Tibial artery (tissue), 4 donors: ENCODE data around the gene PRR14L.
"Not testable (repeated sequence)": the region's sequence is repeated elsewhere in the genome, so short reads cannot be mapped to it uniquely, and the experiment has no call there.

Experiments used
- DNase-seq, 2 donors: peaks; one replicate each; pipeline ENCODE4 v3.0.0-alpha.2; 2019
- H3K27ac ChIP-seq, 2 donors: fragments of 200-600 bp; sonication (generic) in 1 of 2; 1 replicate in 1 of 2; 2 replicates in 1 of 2; pipeline ENCODE4 v1.5.1; 2018 to 2019; ENCODE audit warnings: mild to moderate bottlenecking in 1 of 2
- H3K27me3 ChIP-seq, 2 donors: fragments of 200-600 bp; sonication (generic) in 1 of 2; one replicate each; pipeline versions ENCODE4 v1.5.1 to v1.6.0; 2016 to 2019
- H3K36me3 ChIP-seq, 3 donors: fragments of 200-600 bp; sonication (generic) in 2 of 3; one replicate each; pipeline ENCODE4 v1.5.1; 2016 to 2019; ENCODE audit warnings: mild to moderate bottlenecking in 2 of 3
- H3K4me1 ChIP-seq, 4 donors: fragments of 200-600 bp; sonication (generic) in 2 of 4; 1 replicate in 3 of 4; 2 replicates in 1 of 4; pipeline ENCODE4 v1.5.1; 2016 to 2019
- H3K4me3 ChIP-seq, 2 donors: fragments of 200-600 bp; sonication (generic) in 1 of 2; 1 replicate in 1 of 2; 2 replicates in 1 of 2; pipeline ENCODE4 v1.5.1; 2018 to 2019; ENCODE audit warnings: mild to moderate bottlenecking in 2 of 2
- H3K9me3 ChIP-seq, 3 donors: fragments of 200-600 bp; sonication (generic) in 1 of 3; one replicate each; pipeline ENCODE4 v1.5.1; 2016 to 2019
- CTCF ChIP-seq, 2 experiments: fragments of 200-600 bp in 1 of 2; fragments of 450-650 bp in 1 of 2; IDR thresholded peaks; one replicate each; pipeline ENCODE4 v1.5.1; 2017 to 2019; ENCODE audit warnings: antibody characterized with exemption in 2 of 2, mild to moderate bottlenecking in 1 of 2, moderate library complexity in 1 of 2
- intact Hi-C: fragments of 100-400 bp; cut with DNase I; formaldehyde crosslinking; loops from one replicate; pipeline ENCODE4 v1.15.0; 2023; ENCODE audit warnings: low total_unique reads

Gene PRR14L

GRCh38 chr22:31715147-31715778 lies 34.7 kb downstream of the PRR14L start:
- DNase-seq = no peak
- H3K9me3 ChIP-seq = no peaks in the 10 kb centered on the region
- peaks cover 53 to 85% (median 80%) of the 10 kb centered on the region in 3 donors for H3K36me3 ChIP-seq
- no peaks in the 10 kb centered on the region for H3K4me1 ChIP-seq
- intact Hi-C loops = no loop called here
- H3K4me3 ChIP-seq = no peak overlapping the region
- no peak overlapping the region for H3K27ac ChIP-seq
- no peaks in the 10 kb centered on the region for H3K27me3 ChIP-seq
- no peak for TF ChIP-seq CTCF (IDR thresholded peaks at IDR 0.05)

- H3K27me3 ChIP-seq, DNase-seq, H3K27ac ChIP-seq, H3K9me3 ChIP-seq, H3K4me1 ChIP-seq, intact Hi-C loops, H3K4me3 ChIP-seq: not testable (repeated sequence)
- H3K36me3 ChIP-seq = peaks cover 36 to 85% (median 58%) of the 10 kb centered on the region in 3 donors
These were observed 38.7 kb downstream of the PRR14L start for GRCh38 chr22:31711226-31711625.

GRCh38 chr22:31707519-31707918 lies 42.4 kb downstream of the PRR14L start:
- H3K4me3 ChIP-seq = no peak overlapping the region
- no peak overlapping the region for H3K27ac ChIP-seq
- TF ChIP-seq CTCF (IDR thresholded peaks at IDR 0.05) = no peak
- H3K9me3 ChIP-seq = no peaks in the 10 kb centered on the region
- no peaks in the 10 kb centered on the region for H3K27me3 ChIP-seq
- peaks cover 35 to 85% (median 44%) of the 10 kb centered on the region in 3 donors for H3K36me3 ChIP-seq
- intact Hi-C loops = no loop called here
- no peaks in the 10 kb centered on the region for H3K4me1 ChIP-seq
- no peak for DNase-seq

- DNase-seq = no peak
- Histone ChIP-seq H3K27ac (no peak overlapping the region), H3K4me1 (no peaks in the 10 kb centered on the region), H3K36me3 (peaks cover 43 to 94% (median 58%) of the 10 kb centered on the region in 3 donors), H3K27me3 (no peaks in the 10 kb centered on the region), H3K4me3 (no peak overlapping the region), H3K9me3 (no peaks in the 10 kb centered on the region)
- intact Hi-C loops = no loop called here
- TF ChIP-seq CTCF (IDR thresholded peaks at IDR 0.05) = no peak
These were observed 54.5 kb downstream of the PRR14L start for GRCh38 chr22:31695423-31695822.

- H3K4me3 ChIP-seq, H3K9me3 ChIP-seq, H3K27ac ChIP-seq, H3K27me3 ChIP-seq, intact Hi-C loops, H3K4me1 ChIP-seq, DNase-seq: not testable (repeated sequence)
- H3K36me3 ChIP-seq = peaks cover 32 to 95% (median 69%) of the 10 kb centered on the region in 3 donors
These were observed 55.9 kb downstream of the PRR14L start for GRCh38 chr22:31694046-31694445.

- Histone ChIP-seq H3K27me3 (no peaks in the 10 kb centered on the region), H3K4me3 (no peak overlapping the region), H3K27ac (no peak overlapping the region), H3K36me3 (peaks cover 39 to 91% (median 77%) of the 10 kb centered on the region in 3 donors), H3K9me3 (no peaks in the 10 kb centered on the region), H3K4me1 (no peaks in the 10 kb centered on the region)
- TF ChIP-seq CTCF (IDR thresholded peaks at IDR 0.05) = no peak
- no peak for DNase-seq
- intact Hi-C loops = no loop called here
These were observed 57.6 kb downstream of the PRR14L start for GRCh38 chr22:31692186-31692886.
